Activated naive CD8-positive, alpha-beta T cell (primary cell): ENCODE results near the gene CLEC4D.
"Not testable (repeated sequence)": the region's sequence is repeated elsewhere in the genome, so short reads cannot be mapped to it uniquely, and the experiment has no call there.

ENCODE experiments used
- H3K27ac Mint-ChIP-seq: one replicate; pipeline ENCODE4 v1.8.0; 2021; ENCODE audit warnings: mixed read lengths
- H3K27me3 Mint-ChIP-seq: one replicate; pipeline ENCODE4 v1.8.0; 2021; ENCODE audit warnings: mixed read lengths
- H3K36me3 Mint-ChIP-seq: one replicate; pipeline ENCODE4 v1.8.0; 2021; ENCODE audit warnings: mixed read lengths
- H3K4me1 Mint-ChIP-seq: one replicate; pipeline ENCODE4 v1.8.0; 2021; ENCODE audit warnings: low read depth, mixed read lengths
- H3K4me3 Mint-ChIP-seq: one replicate; pipeline ENCODE4 v1.8.0; 2021; ENCODE audit warnings: mild to moderate bottlenecking, mixed read lengths
- H3K9me3 Mint-ChIP-seq: one replicate; pipeline ENCODE4 v1.8.0; 2021; ENCODE audit warnings: low read depth, mixed read lengths

The CLEC4D gene

DNA sequence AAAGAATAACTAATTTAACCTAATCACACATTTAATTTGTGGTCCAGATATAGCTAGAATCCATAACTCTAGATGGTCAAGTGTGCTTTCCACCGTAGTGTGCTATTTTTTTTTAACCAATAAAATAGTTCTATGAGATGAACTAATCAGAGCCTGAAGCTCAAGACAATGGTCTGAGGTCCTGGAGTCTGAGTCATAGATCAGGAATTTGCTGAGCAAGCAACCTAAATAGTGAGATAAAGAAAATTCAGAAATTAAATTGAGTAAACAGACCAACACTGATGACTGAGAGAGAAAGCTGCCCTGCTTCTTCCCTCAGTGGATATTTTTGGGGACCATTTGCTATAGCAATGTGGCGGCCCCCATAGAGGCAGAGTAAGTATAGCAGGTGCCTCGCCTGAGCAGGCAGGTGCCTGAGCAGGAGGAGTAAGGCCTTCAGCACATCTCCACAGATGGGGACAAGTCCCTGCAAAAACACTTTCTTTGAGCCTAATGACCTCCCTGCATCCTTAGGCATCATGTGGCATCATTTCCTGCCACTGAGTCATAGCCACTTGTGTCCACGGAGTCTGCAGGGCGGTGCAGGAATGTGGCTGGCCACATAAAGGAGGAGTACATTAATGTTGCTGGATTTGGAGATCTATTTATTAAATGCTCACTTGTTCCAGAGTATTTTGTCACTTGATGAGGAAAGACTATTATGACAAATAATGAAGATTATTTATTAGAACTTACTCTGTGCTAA, 41.3 kb downstream of the CLEC4D start:
- Mint-ChIP-seq H3K27me3 (no peaks in the 10 kb centered on the region), H3K9me3 (no peaks in the 10 kb centered on the region), H3K4me3 (no peak overlapping the region), H3K36me3 (no peaks in the 10 kb centered on the region), H3K27ac (no peak overlapping the region), H3K4me1 (no peaks in the 10 kb centered on the region)

DNA sequence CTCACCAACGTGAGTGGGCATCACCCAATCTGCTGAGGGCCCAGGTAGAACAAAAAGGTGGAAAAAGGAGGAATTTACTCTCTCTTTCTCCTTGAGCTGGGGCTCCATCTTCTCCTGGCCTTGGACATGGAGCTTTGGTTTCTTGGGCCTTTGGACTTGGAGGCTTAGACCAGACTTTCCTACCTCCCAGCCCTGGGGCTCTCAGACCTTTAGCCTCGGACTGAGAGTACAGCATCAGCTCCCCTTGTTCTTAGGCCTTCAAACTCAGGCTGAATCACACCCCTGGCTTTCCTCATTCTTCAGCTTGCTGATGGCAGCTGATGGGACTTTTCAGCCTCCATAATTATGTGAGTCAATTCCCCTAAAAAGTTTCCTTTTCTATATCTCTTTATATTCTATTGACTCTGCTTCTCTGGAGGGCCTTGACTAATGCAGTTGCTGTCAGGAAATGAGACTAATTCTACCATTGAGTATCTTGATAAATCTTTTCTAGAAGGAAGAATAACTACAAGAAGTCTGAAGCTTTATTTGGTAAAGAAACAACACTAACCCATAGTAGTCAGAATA, 43.3 kb downstream of the CLEC4D start:
- Mint-ChIP-seq H3K9me3 (peaks cover 6% of the 10 kb centered on the region), H3K36me3 (no peaks in the 10 kb centered on the region), H3K4me3 (no peak overlapping the region), H3K27ac (no peak overlapping the region), H3K27me3 (no peaks in the 10 kb centered on the region), H3K4me1 (no peaks in the 10 kb centered on the region)

DNA sequence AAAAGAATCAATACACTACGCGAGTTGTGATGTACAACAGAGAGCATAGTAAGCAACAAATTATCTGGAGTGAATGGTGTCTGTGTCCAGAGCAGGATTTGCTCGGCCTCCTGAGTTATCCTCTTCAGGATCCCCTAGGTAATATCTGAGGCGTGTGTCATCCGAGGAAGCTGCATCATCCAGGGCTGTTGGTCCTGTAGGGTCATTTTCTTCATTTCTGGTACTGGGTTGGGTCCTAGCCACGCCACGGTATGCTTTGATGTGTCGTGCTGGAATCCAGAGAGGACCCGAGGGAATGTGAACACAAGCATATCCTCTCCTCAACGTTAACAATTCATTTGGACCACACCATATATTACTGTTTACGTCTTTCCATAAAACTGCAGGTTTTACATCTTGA, 46.4 kb downstream of the CLEC4D start:
- H3K36me3 Mint-ChIP-seq: peaks cover 7% of the 10 kb centered on the region
- no peaks in the 10 kb centered on the region for H3K4me1 Mint-ChIP-seq
- no peaks in the 10 kb centered on the region for H3K27me3 Mint-ChIP-seq
- no peak overlapping the region for H3K27ac Mint-ChIP-seq
- H3K4me3 Mint-ChIP-seq: no peak overlapping the region
- H3K9me3 Mint-ChIP-seq: peaks cover 17% of the 10 kb centered on the region

DNA sequence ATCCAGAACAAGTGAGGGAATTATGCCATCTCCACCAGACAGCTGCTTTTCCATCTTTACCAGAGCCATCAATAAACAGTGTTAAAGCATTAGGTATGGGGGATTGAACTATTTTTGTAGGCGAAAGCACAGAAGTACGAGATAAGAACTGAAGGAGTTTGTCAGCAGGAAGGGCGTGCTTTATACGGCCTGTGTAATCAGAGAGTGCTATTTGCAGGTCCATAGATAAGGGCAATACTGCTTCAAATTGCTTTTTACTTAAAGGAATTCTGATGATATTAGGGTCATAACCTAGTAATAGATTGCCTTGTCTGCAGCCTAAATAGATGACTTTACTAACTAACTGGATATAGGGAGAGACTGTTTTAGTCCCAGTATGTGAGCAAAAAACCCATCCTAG, 47.7 kb downstream of the CLEC4D start:
- Mint-ChIP-seq H3K27me3 (peaks cover 1% of the 10 kb centered on the region), H3K4me1 (no peaks in the 10 kb centered on the region)

DNA sequence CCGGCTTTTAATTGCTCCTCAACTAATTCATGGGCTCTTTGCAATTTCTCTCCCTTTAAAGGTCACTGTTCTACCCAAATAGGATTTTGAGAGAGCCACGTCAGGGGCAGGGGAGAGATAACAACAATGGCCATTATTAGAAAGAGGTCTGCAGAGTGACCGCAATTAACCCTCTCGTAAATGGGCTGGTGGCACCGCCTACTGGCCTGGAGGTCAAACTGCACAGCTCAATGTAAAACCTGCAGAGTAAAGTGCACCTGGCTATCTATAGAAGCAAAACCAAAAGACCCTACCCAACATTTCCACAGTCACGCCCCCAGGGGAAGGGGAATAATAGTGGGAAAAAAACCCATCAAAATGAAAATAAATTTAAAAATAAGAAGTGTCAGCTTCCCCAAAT, 49.0 kb downstream of the CLEC4D start:
- Mint-ChIP-seq H3K27me3 (peaks cover 1% of the 10 kb centered on the region), H3K4me1 (no peaks in the 10 kb centered on the region), H3K4me3 (no peak overlapping the region), H3K9me3 (peaks cover 20% of the 10 kb centered on the region), H3K27ac (no peak overlapping the region), H3K36me3 (peaks cover 9% of the 10 kb centered on the region)

More for the DNA sequence above, 47.7 kb downstream of the CLEC4D start:
- peaks cover 17% of the 10 kb centered on the region for H3K9me3 Mint-ChIP-seq
- H3K36me3 Mint-ChIP-seq: peaks cover 7% of the 10 kb centered on the region
- no peak overlapping the region for H3K27ac Mint-ChIP-seq
- no peak overlapping the region for H3K4me3 Mint-ChIP-seq

DNA sequence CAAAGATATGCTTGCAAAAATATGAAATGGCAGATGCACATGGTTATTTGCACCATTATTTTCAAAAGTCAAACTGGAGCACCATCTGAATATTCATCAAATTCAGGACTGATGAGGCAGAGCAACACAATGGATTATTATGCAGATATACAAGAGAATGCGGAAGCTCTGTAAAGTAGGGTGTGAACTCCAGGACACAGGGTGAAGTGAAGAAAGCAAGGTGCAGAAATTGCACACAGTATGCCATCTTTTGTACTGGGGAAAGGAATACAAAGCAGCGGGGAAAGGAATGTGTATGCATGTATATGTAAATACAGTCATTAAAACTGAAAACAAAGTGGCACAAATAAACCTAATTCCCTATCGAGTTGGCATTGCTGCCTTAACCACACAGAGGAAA, 50.1 kb downstream of the CLEC4D start:
- peaks cover 10% of the 10 kb centered on the region for H3K36me3 Mint-ChIP-seq
- H3K4me1 Mint-ChIP-seq: no peaks in the 10 kb centered on the region
- peaks cover 1% of the 10 kb centered on the region for H3K27me3 Mint-ChIP-seq
- H3K9me3 Mint-ChIP-seq: peaks cover 21% of the 10 kb centered on the region
- no peak overlapping the region for H3K4me3 Mint-ChIP-seq
- H3K27ac Mint-ChIP-seq: no peak overlapping the region

DNA sequence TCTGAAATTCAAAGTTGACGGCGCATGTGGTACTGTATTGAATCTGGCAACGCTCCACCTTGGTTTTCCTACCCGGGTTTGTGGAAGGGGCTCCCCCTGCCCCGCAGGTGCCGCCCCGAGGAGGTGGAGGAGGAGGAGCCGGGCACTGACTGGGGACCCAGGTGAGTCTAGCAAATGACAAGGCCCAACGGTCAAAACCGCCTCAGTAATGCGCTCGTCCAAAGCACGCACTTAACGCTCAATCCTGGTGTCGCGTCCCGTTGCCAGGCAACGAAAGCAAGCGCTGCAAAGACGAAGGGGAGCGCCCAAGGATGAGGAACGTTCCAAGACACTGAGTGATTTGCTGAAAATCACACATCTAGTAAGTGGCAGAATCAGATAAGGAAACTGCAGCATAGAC, 51.4 kb downstream of the CLEC4D start:
- H3K27me3 Mint-ChIP-seq: peaks cover 1% of the 10 kb centered on the region
- no peaks in the 10 kb centered on the region for H3K4me1 Mint-ChIP-seq
- no peak overlapping the region for H3K27ac Mint-ChIP-seq
- H3K9me3 Mint-ChIP-seq: peaks cover 21% of the 10 kb centered on the region
- peaks cover 10% of the 10 kb centered on the region for H3K36me3 Mint-ChIP-seq
- no peak overlapping the region for H3K4me3 Mint-ChIP-seq

DNA sequence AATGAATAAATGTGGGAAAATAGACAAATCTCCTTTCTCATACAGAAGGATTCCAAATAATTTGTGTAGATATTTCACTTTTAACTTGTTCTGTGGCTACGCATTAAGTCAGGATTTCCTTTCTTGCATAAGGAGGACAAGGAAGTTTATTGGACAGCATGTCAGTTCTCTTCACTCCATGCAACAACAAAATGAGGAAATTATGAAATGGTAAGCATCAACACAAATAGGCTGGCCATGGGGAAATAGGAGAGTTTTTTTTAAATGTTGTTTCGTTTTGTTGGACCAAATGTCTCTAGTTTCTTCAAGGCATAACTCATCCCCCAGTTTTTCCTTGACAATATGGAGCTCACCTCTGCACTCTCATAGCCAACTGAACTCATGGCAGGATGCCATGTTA, 52.7 kb downstream of the CLEC4D start:
- Mint-ChIP-seq H3K36me3 (peaks cover 10% of the 10 kb centered on the region), H3K9me3 (peaks cover 21% of the 10 kb centered on the region)
- not testable (repeated sequence) for H3K27ac Mint-ChIP-seq, H3K4me3 Mint-ChIP-seq, H3K4me1 Mint-ChIP-seq, H3K27me3 Mint-ChIP-seq

DNA sequence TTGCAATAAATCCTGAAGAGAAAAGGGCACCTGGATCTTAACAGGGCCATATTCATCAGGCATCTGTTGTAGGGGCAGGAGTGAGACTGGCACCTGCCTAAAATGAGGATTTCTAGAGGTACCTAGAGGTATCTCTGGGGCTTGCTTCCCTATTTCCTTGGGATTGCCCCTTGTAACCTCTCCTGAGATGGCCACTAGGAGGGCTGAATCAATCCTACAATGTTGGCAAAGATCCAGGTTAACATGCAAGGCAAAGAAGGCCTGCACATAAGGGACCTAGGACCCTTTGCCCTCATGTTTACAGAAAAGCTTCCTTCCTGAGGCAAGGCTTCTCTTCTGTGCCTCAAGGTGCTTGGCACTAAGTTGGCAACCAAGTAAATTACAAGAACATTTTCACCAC, 53.2 kb downstream of the CLEC4D start:
- H3K9me3 Mint-ChIP-seq: peaks cover 16% of the 10 kb centered on the region
- peaks cover 1% of the 10 kb centered on the region for H3K27me3 Mint-ChIP-seq
- H3K4me1 Mint-ChIP-seq: no peaks in the 10 kb centered on the region
- H3K4me3 Mint-ChIP-seq: no peak overlapping the region
- H3K27ac Mint-ChIP-seq: no peak overlapping the region
- peaks cover 10% of the 10 kb centered on the region for H3K36me3 Mint-ChIP-seq
